ENCODE measurements around the gene LPCAT3. TPM values are rescaled to one million over a fixed set of nuclear protein-coding genes. Genes with fewer than 3 reads are reported as not detected.

Gene LPCAT3
- total and polyA plus RNA-seq, 2 of the 13 experiments (the other 11 are each of a cell fraction or from before 2014, with no cell fraction given): 44.5 to 64.3 TPM

DNA sequence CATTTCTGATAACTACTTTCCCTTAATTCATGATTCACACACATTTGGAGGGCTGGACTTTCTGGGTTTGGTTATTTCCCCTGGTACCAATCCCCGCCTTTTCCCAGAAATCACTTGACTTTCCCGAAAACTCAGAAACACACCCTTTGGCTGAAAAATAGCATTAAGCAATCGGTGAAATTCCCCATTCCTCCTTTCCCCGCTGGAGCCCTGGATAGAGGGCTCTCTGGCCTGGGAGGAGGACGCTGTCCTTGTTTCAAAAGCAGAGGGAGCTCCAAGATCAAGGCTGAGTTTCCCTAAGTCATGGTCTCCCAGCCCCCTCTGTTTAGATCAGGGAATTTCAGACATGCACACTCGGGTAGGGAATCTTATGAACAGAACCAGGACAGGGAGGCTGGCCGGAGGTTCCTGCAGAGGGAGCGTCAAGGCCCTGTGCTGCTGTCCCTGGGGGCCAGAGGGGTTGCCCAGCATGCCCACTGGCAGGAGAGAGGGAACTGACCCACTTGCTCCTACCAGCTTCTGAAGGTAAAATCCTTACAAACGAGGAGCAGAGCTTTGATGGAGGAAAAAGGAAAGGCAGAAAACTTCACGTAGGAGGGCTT lies 42.2 kb upstream of the LPCAT3 start, which contains the start of gene C1S (continued):
- TF ChIP-seq, protein P1, sequence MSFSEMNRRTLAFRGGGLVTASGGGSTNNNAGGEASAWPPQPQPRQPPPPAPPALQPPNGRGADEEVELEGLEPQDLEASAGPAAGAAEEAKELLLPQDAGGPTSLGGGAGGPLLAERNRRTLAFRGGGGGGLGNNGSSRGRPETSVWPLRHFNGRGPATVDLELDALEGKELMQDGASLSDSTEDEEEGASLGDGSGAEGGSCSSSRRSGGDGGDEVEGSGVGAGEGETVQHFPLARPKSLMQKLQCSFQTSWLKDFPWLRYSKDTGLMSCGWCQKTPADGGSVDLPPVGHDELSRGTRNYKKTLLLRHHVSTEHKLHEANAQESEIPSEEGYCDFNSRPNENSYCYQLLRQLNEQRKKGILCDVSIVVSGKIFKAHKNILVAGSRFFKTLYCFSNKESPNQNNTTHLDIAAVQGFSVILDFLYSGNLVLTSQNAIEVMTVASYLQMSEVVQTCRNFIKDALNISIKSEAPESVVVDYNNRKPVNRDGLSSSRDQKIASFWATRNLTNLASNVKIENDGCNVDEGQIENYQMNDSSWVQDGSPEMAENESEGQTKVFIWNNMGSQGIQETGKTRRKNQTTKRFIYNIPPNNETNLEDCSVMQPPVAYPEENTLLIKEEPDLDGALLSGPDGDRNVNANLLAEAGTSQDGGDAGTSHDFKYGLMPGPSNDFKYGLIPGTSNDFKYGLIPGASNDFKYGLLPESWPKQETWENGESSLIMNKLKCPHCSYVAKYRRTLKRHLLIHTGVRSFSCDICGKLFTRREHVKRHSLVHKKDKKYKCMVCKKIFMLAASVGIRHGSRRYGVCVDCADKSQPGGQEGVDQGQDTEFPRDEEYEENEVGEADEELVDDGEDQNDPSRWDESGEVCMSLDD (CRISPR knock-in tag; IDR thresholded peaks at IDR 0.05; ENCODE audit: borderline replicate concordance): no peak
- no peak for TF ChIP-seq GLI4 (CRISPR knock-in tag; IDR thresholded peaks at IDR 0.05; ENCODE audit: borderline replicate concordance)
- 0 out of 2 replicates have a peak, but pooled peaks have one; percentile 56 for TF ChIP-seq ZMAT3 (CRISPR knock-in tag; conservative IDR thresholded peaks at IDR 0.05)
- no peak for TF ChIP-seq NFYC (CRISPR knock-in tag; IDR thresholded peaks at IDR 0.05)
- TF ChIP-seq ZNF709 (CRISPR knock-in tag; IDR thresholded peaks at IDR 0.05): no peak
- TF ChIP-seq PAWR (CRISPR knock-in tag; IDR thresholded peaks at IDR 0.05; ENCODE audit: borderline replicate concordance): no peak
- no peak for TF ChIP-seq NR2F1 (CRISPR knock-in tag; IDR thresholded peaks at IDR 0.05)
- TF ChIP-seq ETV5 (CRISPR knock-in tag; IDR thresholded peaks at IDR 0.05; ENCODE audit: borderline replicate concordance): peak; percentile 18; the same call in 1 of the 2 replicates
- TF ChIP-seq, protein P2, sequence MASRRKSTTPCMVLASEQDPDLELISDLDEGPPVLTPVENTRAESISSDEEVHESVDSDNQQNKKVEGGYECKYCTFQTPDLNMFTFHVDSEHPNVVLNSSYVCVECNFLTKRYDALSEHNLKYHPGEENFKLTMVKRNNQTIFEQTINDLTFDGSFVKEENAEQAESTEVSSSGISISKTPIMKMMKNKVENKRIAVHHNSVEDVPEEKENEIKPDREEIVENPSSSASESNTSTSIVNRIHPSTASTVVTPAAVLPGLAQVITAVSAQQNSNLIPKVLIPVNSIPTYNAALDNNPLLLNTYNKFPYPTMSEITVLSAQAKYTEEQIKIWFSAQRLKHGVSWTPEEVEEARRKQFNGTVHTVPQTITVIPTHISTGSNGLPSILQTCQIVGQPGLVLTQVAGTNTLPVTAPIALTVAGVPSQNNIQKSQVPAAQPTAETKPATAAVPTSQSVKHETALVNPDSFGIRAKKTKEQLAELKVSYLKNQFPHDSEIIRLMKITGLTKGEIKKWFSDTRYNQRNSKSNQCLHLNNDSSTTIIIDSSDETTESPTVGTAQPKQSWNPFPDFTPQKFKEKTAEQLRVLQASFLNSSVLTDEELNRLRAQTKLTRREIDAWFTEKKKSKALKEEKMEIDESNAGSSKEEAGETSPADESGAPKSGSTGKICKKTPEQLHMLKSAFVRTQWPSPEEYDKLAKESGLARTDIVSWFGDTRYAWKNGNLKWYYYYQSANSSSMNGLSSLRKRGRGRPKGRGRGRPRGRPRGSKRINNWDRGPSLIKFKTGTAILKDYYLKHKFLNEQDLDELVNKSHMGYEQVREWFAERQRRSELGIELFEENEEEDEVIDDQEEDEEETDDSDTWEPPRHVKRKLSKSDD (CRISPR knock-in tag; IDR thresholded peaks at IDR 0.05; ENCODE audit: low read depth): no peak
- no peak for TF ChIP-seq ZNF746 (CRISPR knock-in tag; IDR thresholded peaks at IDR 0.05)
- TF ChIP-seq, protein P3, sequence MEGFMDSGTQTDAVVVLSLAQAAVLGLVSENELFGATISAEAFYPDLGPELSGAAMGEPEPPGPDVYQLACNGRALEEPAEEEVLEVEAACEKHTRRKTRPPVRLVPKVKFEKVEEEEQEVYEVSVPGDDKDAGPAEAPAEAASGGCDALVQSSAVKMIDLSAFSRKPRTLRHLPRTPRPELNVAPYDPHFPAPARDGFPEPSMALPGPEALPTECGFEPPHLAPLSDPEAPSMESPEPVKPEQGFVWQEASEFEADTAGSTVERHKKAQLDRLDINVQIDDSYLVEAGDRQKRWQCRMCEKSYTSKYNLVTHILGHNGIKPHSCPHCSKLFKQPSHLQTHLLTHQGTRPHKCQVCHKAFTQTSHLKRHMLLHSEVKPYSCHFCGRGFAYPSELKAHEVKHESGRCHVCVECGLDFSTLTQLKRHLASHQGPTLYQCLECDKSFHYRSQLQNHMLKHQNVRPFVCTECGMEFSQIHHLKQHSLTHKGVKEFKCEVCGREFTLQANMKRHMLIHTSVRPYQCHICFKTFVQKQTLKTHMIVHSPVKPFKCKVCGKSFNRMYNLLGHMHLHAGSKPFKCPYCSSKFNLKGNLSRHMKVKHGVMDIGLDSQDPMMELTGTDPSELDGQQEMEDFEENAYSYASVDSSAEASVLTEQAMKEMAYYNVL (CRISPR knock-in tag; IDR thresholded peaks at IDR 0.05; ENCODE audit: borderline replicate concordance): no peak
- no peak for TF ChIP-seq CENPT (CRISPR knock-in tag; IDR thresholded peaks at IDR 0.05; ENCODE audit: low read depth)
- TF ChIP-seq, protein P4, sequence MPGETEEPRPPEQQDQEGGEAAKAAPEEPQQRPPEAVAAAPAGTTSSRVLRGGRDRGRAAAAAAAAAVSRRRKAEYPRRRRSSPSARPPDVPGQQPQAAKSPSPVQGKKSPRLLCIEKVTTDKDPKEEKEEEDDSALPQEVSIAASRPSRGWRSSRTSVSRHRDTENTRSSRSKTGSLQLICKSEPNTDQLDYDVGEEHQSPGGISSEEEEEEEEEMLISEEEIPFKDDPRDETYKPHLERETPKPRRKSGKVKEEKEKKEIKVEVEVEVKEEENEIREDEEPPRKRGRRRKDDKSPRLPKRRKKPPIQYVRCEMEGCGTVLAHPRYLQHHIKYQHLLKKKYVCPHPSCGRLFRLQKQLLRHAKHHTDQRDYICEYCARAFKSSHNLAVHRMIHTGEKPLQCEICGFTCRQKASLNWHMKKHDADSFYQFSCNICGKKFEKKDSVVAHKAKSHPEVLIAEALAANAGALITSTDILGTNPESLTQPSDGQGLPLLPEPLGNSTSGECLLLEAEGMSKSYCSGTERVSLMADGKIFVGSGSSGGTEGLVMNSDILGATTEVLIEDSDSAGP (CRISPR knock-in tag; IDR thresholded peaks at IDR 0.05; ENCODE audit: borderline replicate concordance): no peak
- TF ChIP-seq ZNF431 (CRISPR knock-in tag; IDR thresholded peaks at IDR 0.05; ENCODE audit: borderline replicate concordance, low read depth): no peak
- TF ChIP-seq RXRB (CRISPR knock-in tag; IDR thresholded peaks at IDR 0.05; ENCODE audit: borderline replicate concordance): peak; percentile 65; the same call in 1 of the 2 replicates
- no peak; the same call in 1 of the 2 replicates for TF ChIP-seq ZFX (CRISPR knock-in tag; IDR thresholded peaks at IDR 0.05; ENCODE audit: low read depth)
- TF ChIP-seq, protein P5, sequence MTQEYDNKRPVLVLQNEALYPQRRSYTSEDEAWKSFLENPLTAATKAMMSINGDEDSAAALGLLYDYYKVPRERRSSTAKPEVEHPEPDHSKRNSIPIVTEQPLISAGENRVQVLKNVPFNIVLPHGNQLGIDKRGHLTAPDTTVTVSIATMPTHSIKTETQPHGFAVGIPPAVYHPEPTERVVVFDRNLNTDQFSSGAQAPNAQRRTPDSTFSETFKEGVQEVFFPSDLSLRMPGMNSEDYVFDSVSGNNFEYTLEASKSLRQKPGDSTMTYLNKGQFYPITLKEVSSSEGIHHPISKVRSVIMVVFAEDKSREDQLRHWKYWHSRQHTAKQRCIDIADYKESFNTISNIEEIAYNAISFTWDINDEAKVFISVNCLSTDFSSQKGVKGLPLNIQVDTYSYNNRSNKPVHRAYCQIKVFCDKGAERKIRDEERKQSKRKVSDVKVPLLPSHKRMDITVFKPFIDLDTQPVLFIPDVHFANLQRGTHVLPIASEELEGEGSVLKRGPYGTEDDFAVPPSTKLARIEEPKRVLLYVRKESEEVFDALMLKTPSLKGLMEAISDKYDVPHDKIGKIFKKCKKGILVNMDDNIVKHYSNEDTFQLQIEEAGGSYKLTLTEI (CRISPR knock-in tag; conservative IDR thresholded peaks at IDR 0.05): no peak

Measured in HepG2 (cell line).